HepG2 (cell line): Measurements from ENCODE around the gene HEMK1. TPM values are rescaled to one million over a fixed set of nuclear protein-coding genes. Genes with fewer than 3 reads are reported as not detected.

Experiments
- ATAC-seq: fragments of 200-7000 bp; cut with Tn5 transposase; 3 replicates; pipeline ENCODE4 v1.9.1; 2020; ENCODE audit warnings: mild to moderate bottlenecking, moderate library complexity
- BruUV-seq: library from RNA; stranded (reverse); fragments of 400-500 nt; replicated peaks from 2 replicates; lab custom pipeline; 2021; lab: Mats Ljungman, UMichigan
- CTCF ChIA-PET: fragments of 300-600 bp; formaldehyde crosslinking; extraction: SDS; loops from one replicate; lab custom pipeline; 2021; ENCODE audit warnings: low total read pairs, inconsistent platforms, low intra/inter-chr PET ratio; lab: Yijun Ruan, JAX
- POLR2A ChIA-PET: fragments of 350-600 bp; sonication (Branson Sonifier 250); formaldehyde crosslinking; loops from one replicate; lab custom pipeline; 2020; ENCODE audit warnings: antibody characterized with exemption, inconsistent platforms; lab: Yijun Ruan, JAX
- DNase-seq: peaks from one replicate; pipeline ENCODE4 v3.0.0-alpha.2; 2015; ENCODE audit warnings: low spot score
- FAIRE-seq: peaks from 3 replicates; lab custom pipeline; 2011; peaks lifted over from hg19 to GRCh38; lab: Jason Lieb, UNC
- H2AFZ ChIP-seq: one replicate; pipeline ENCODE4 v1.6.1; 2011; ENCODE audit warnings: low read length, inconsistent platforms
- H3K27ac ChIP-seq: fragments of 300-600 bp; 3 replicates; pipeline ENCODE4 v1.8.0; 2011; ENCODE audit warnings: mixed run types, mild to moderate bottlenecking, mixed read lengths, low read length, inconsistent platforms; ENCODE audit not compliant: insufficient read depth; ENCODE audit errors: extremely low read length
- H3K27me3 ChIP-seq, 2 experiments: fragments of 200-600 bp in 1 of 2; 2 replicates in 1 of 2; 3 replicates in 1 of 2; pipeline versions ENCODE4 v1.6.0 to v1.8.0; 2011; ENCODE audit warnings: low read length in 2 of 2, mild to moderate bottlenecking in 2 of 2, moderate library complexity in 2 of 2, inconsistent platforms in 1 of 2; ENCODE audit not compliant: insufficient read depth in 2 of 2, control insufficient read depth in 1 of 2
- H3K36me3 ChIP-seq, 2 experiments: fragments of 200-600 bp in 1 of 2; replicated peaks in 1 of 2; 2 replicates in 1 of 2; 3 replicates in 1 of 2; pipeline versions ENCODE4 v1.5.1 to v1.8.0; 2011; ENCODE audit warnings: low read length in 2 of 2, inconsistent platforms in 1 of 2; ENCODE audit not compliant: insufficient read depth in 2 of 2, control insufficient read depth in 1 of 2
- H3K4me1 ChIP-seq: 2 replicates; pipeline ENCODE4 v1.5.1; 2012; ENCODE audit warnings: low read length, inconsistent platforms; ENCODE audit not compliant: insufficient read depth
- H3K4me2 ChIP-seq: 2 replicates; pipeline ENCODE4 v1.6.0; 2011; ENCODE audit warnings: low read depth, low read length, inconsistent platforms
- H3K4me3 ChIP-seq, 3 experiments: fragments of 200-600 bp in 1 of 3; sonication (generic), shearing (Covaris generic) in 1 of 3; replicated peaks in 1 of 3; 2 replicates each; pipeline ENCODE4 v1.5.1; 2011 to 2016; ENCODE audit warnings: low read length in 3 of 3, inconsistent platforms in 2 of 3, low read depth in 2 of 3, mild to moderate bottlenecking in 2 of 3, control low read depth in 1 of 3, mixed read lengths in 1 of 3; ENCODE audit not compliant: insufficient read depth in 1 of 3
- H3K79me2 ChIP-seq: one replicate; pipeline ENCODE4 v1.6.1; 2011; ENCODE audit warnings: low read length, inconsistent platforms; ENCODE audit not compliant: insufficient read depth
- H3K9ac ChIP-seq: 2 replicates; pipeline ENCODE4 v1.6.0; 2011; ENCODE audit warnings: mild to moderate bottlenecking, low read depth, low read length, inconsistent platforms; ENCODE audit not compliant: insufficient read depth
- H3K9me3 ChIP-seq: 2 replicates; pipeline ENCODE4 v1.5.1; 2012; ENCODE audit warnings: mild to moderate bottlenecking, low read length
- H4K20me1 ChIP-seq: 2 replicates; pipeline ENCODE4 v1.6.0; 2011; ENCODE audit warnings: inconsistent platforms, mild to moderate bottlenecking, low read length, moderate library complexity; ENCODE audit not compliant: insufficient read depth
- FOXA1 ChIP-seq, 2 experiments: fragments of 450-650 bp in 1 of 2; sonication (generic) in 1 of 2; formaldehyde crosslinking in 1 of 2; IDR thresholded peaks; 2 replicates each; pipeline versions ENCODE4 v1.4.0 to v1.6.1; 2016 to 2020; ENCODE audit warnings: missing genetic modification reagents in 1 of 2
- NPAS2 ChIP-seq: sonication (generic); formaldehyde crosslinking; IDR thresholded peaks from 2 replicates; pipeline ENCODE4 v1.8.0; 2022; ENCODE audit warnings: mild to moderate bottlenecking, missing genetic modification reagents, borderline replicate concordance
- SNAPC2 ChIP-seq: sonication (generic); formaldehyde crosslinking; IDR thresholded peaks from 2 replicates; pipeline ENCODE4 v1.8.1; 2022; ENCODE audit warnings: mild to moderate bottlenecking, missing genetic modification reagents
- ZNF180 ChIP-seq: sonication (generic); formaldehyde crosslinking; IDR thresholded peaks from 2 replicates; pipeline ENCODE4 v1.4.0; 2020; ENCODE audit warnings: low read depth, missing genetic modification reagents, borderline replicate concordance
- ZNF343 ChIP-seq: sonication (generic); formaldehyde crosslinking; IDR thresholded peaks from 2 replicates; pipeline ENCODE4 v1.4.0; 2020; ENCODE audit warnings: mild to moderate bottlenecking, missing genetic modification reagents
- ZNF790 ChIP-seq: sonication (generic); formaldehyde crosslinking; IDR thresholded peaks from 2 replicates; pipeline ENCODE4 v1.8.0; 2022; ENCODE audit warnings: missing genetic modification reagents, mild to moderate bottlenecking, borderline replicate concordance
- WGBS: methylation state at CpG from one replicate; pipeline ENCODE4 v1.1.6; 2017; ENCODE audit warnings: low lambda C conversion rate; 5-methylcytosine and 5-hydroxymethylcytosine counted together
- in situ Hi-C: cut with HindIII; loops from 2 replicates; pipeline ENCODE4 v1.10.0; 2017; ENCODE audit warnings: low pct_unique_long_range_greater_than_20kb; ENCODE audit not compliant: extremely low pct_ligation_motif_present
- intact Hi-C: fragments of 100-400 bp; cut with micrococcal nuclease; formaldehyde crosslinking; loops from one replicate; pipeline ENCODE4 v1.10.0; 2022; ENCODE audit not compliant: unreplicated experiment
- polyA plus RNA-seq, 8 experiments: library from polyadenylated mRNA; depleted of rRNA in 3 of 8; stranded (reverse) in 7 of 8; unstranded in 1 of 8; fragments of >200 nt; fragmentation: Illumina TruSeq in 4 of 8; extraction: Trizol in 4 of 8; gene quantifications; 2 replicates each; pipeline versions ENCODE4 v1.2.1 to v1.2.3, GENCODE V29; 2011 to 2016; ENCODE audit warnings: low read depth in 4 of 8, missing spikeins in 1 of 8, mixed read lengths in 1 of 8; ENCODE audit not compliant: insufficient read depth in 1 of 8
- total RNA-seq, 5 experiments: library from RNA; depleted of rRNA; stranded (reverse); fragments of >200 nt; fragmentation: Illumina TruSeq; extraction: Trizol; gene quantifications; 2 replicates each; pipeline ENCODE4 v1.2.3, GENCODE V29; 2016; ENCODE audit warnings: low read depth in 1 of 5
- TF ChIP-seq, protein P1 (sequence below): sonication (generic); formaldehyde crosslinking; IDR thresholded peaks from 2 replicates; pipeline ENCODE4 v1.4.0; 2020; ENCODE audit warnings: missing genetic modification reagents
- TF ChIP-seq, protein P2 (sequence below): IDR thresholded peaks from 2 replicates; pipeline ENCODE4 v1.6.1; 2018; ENCODE audit warnings: missing genetic modification reagents
- TF ChIP-seq, protein P3 (sequence below): sonication (generic); formaldehyde crosslinking; IDR thresholded peaks from 2 replicates; pipeline ENCODE4 v1.4.0; 2020; ENCODE audit warnings: low read depth, mild to moderate bottlenecking, missing genetic modification reagents

HEMK1 gene
- total and polyA plus RNA-seq, 2 of the 13 experiments (the other 11 are each of a cell fraction or from before 2014, with no cell fraction given): 9.8 to 12.6 TPM

DNA sequence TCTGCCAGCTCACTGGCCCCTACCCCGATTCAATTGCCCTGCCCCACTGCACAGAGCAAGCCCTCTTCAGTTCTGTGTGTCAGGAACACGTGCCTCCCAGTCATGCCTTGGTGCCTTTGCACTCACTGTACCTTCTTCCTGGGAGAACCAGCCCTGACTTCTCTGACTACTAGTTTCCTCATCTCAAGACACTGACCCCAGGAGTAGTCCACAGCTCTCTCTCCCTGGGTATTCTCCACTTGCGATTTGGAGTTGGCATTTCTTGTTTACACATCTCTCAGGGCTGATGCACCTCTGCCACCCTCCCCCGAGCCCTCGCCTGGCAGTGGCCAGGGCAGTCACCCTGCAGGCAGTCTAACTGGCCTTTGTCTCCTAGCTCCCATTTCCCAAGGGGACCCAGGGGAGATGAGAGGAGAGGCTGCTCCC, 36.6 kb downstream of the HEMK1 start:
- Histone ChIP-seq H3K9ac (no peak overlapping the region), H3K4me3 (no peak overlapping the region), H3K4me1 (peaks cover 66% of the 10 kb centered on the region), H4K20me1 (no peaks in the 10 kb centered on the region), H2AFZ (no peak overlapping the region), H3K36me3 (peaks cover 0 to 5% of the 10 kb centered on the region in 2 experiments; a peak in 1 of 5 replicates), H3K79me2 (no peaks in the 10 kb centered on the region), H3K9me3 (no peaks in the 10 kb centered on the region), H3K4me2 (no peak overlapping the region), H3K27me3 (no peaks in the 10 kb centered on the region), H3K27ac (no peak overlapping the region)
- ChIA-PET POLR2A (interaction anchor here (2.1 kb wide), 1 partner anchor 37 kb away, joined by 5 read pairs; the partner anchor contains the start of gene HEMK1), CTCF (no interaction called here)
- FAIRE-seq (no peak), DNase-seq (no peak), ATAC-seq (no peak)
- intact Hi-C loops: no loop called here
- BruUV-seq: no TSS peak
- in situ Hi-C loops: no loop called here
- 69% methylated on average over 4 of the region's 5 CpGs for WGBS
- TF ChIP-seq SNAPC2 (CRISPR knock-in tag): no peak
- TF ChIP-seq, protein P1, sequence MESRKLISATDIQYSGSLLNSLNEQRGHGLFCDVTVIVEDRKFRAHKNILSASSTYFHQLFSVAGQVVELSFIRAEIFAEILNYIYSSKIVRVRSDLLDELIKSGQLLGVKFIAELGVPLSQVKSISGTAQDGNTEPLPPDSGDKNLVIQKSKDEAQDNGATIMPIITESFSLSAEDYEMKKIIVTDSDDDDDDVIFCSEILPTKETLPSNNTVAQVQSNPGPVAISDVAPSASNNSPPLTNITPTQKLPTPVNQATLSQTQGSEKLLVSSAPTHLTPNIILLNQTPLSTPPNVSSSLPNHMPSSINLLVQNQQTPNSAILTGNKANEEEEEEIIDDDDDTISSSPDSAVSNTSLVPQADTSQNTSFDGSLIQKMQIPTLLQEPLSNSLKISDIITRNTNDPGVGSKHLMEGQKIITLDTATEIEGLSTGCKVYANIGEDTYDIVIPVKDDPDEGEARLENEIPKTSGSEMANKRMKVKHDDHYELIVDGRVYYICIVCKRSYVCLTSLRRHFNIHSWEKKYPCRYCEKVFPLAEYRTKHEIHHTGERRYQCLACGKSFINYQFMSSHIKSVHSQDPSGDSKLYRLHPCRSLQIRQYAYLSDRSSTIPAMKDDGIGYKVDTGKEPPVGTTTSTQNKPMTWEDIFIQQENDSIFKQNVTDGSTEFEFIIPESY (CRISPR knock-in tag): no peak
- no peak for TF ChIP-seq NPAS2
- TF ChIP-seq, protein P2, sequence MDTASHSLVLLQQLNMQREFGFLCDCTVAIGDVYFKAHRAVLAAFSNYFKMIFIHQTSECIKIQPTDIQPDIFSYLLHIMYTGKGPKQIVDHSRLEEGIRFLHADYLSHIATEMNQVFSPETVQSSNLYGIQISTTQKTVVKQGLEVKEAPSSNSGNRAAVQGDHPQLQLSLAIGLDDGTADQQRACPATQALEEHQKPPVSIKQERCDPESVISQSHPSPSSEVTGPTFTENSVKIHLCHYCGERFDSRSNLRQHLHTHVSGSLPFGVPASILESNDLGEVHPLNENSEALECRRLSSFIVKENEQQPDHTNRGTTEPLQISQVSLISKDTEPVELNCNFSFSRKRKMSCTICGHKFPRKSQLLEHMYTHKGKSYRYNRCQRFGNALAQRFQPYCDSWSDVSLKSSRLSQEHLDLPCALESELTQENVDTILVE (CRISPR knock-in tag): no peak
- TF ChIP-seq, protein P3, sequence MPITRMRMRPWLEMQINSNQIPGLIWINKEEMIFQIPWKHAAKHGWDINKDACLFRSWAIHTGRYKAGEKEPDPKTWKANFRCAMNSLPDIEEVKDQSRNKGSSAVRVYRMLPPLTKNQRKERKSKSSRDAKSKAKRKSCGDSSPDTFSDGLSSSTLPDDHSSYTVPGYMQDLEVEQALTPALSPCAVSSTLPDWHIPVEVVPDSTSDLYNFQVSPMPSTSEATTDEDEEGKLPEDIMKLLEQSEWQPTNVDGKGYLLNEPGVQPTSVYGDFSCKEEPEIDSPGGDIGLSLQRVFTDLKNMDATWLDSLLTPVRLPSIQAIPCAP: no peak
- no peak for TF ChIP-seq FOXA1 (IDR thresholded peaks at IDR 0.05)
- no peak for TF ChIP-seq FOXA1 (CRISPR knock-in tag; IDR thresholded peaks at IDR 0.05)
- no peak for TF ChIP-seq ZNF790 (CRISPR knock-in tag)
- TF ChIP-seq ZNF180: no peak
- TF ChIP-seq ZNF343 (CRISPR knock-in tag): no peak
